Activated CD8-positive, alpha-beta memory T cell treated with anti-CD3 and anti-CD28 coated beads, Interleukin-2, amount 50 U/mL, for 1 hour (primary cell): Measurements from ENCODE around the gene TNFRSF1B.

Experiments
- DNase-seq: peaks from one replicate; pipeline ENCODE4 v3.0.0-alpha.2; 2020; ENCODE audit errors: extremely low read depth

The TNFRSF1B gene

GRCh38 chr1:12142141-12142823, 24.5 kb upstream of the TNFRSF1B start:
- DNase-seq = no peak

- DNase-seq = no peak
Observed at GRCh38 chr1:12142891-12143630, 23.7 kb upstream of the TNFRSF1B start.

GRCh38 chr1:12143631-12144155, 23.1 kb upstream of the TNFRSF1B start:
- no peak for DNase-seq

- DNase-seq = no peak
Observed at GRCh38 chr1:12144236-12144635, 22.6 kb upstream of the TNFRSF1B start.

GRCh38 chr1:12144969-12145368, 21.8 kb upstream of the TNFRSF1B start:
- no peak for DNase-seq

- DNase-seq = no peak
Observed at GRCh38 chr1:12145616-12146342, 21.0 kb upstream of the TNFRSF1B start.

GRCh38 chr1:12146343-12147112, 20.3 kb upstream of the TNFRSF1B start:
- no peak for DNase-seq

GRCh38 chr1:12147201-12147701, 19.5 kb upstream of the TNFRSF1B start:
- no peak for DNase-seq

GRCh38 chr1:12148160-12148957, 18.4 kb upstream of the TNFRSF1B start:
- DNase-seq = no peak

GRCh38 chr1:12148958-12149790, 17.6 kb upstream of the TNFRSF1B start:
- DNase-seq = no peak

- no peak for DNase-seq
Observed at GRCh38 chr1:12149791-12150175, 17.0 kb upstream of the TNFRSF1B start.

GRCh38 chr1:12150456-12151200, 16.2 kb upstream of the TNFRSF1B start:
- no peak for DNase-seq

- DNase-seq = no peak
Observed at GRCh38 chr1:12151465-12151864, 15.3 kb upstream of the TNFRSF1B start.

- no peak for DNase-seq
Observed at GRCh38 chr1:12152113-12152891, 14.5 kb upstream of the TNFRSF1B start.

- DNase-seq = no peak
Observed at GRCh38 chr1:12153181-12153785, 13.5 kb upstream of the TNFRSF1B start.

GRCh38 chr1:12155328-12155727, 11.5 kb upstream of the TNFRSF1B start:
- no peak for DNase-seq

GRCh38 chr1:12157366-12158231, 9.2 kb upstream of the TNFRSF1B start:
- no peak for DNase-seq
